Mammary epithelial cell (primary cell): ENCODE measurements around the gene FAM118B.

Source experiments
- EZH2 ChIP-seq: IDR thresholded peaks from 2 replicates; pipeline ENCODE4 v1.6.1; 2012; ENCODE audit warnings: low read length, inconsistent platforms, borderline replicate concordance
- TF ChIP-seq, protein P1 (sequence below), 2 donors: IDR thresholded peaks in 1 of 2; conservative IDR thresholded peaks in 1 of 2; 2 replicates each; pipeline ENCODE4 v1.5.1; 2011 to 2012; ENCODE audit warnings: inconsistent platforms in 2 of 2, low read length in 2 of 2, mild to moderate bottlenecking in 2 of 2, control low read depth in 1 of 2, low read depth in 1 of 2; ENCODE audit not compliant: insufficient read depth in 1 of 2; ENCODE audit errors: extremely low read depth in 1 of 2

DNA sequence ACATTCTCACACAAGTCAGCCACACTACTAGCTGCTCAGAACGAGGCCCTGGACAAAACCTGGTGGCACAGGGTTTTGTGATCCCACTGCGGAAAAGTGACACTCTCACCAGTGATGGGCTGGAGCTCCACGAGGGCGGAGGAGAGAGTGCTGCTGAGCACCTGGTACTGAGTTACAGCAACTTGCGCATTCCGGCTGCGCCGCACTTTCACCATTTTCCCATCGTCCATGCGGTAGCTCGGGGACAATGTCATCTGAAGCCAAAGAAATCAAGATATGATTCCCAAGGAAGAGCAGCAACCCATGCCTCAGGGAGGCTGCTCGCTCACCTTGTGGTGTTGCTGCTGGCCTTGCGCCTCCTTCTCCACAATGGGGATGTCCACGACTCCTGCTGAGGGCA, 6.2 kb upstream of the FAM118B start:
- TF ChIP-seq EZH2, result no peak
- TF ChIP-seq, protein P1, sequence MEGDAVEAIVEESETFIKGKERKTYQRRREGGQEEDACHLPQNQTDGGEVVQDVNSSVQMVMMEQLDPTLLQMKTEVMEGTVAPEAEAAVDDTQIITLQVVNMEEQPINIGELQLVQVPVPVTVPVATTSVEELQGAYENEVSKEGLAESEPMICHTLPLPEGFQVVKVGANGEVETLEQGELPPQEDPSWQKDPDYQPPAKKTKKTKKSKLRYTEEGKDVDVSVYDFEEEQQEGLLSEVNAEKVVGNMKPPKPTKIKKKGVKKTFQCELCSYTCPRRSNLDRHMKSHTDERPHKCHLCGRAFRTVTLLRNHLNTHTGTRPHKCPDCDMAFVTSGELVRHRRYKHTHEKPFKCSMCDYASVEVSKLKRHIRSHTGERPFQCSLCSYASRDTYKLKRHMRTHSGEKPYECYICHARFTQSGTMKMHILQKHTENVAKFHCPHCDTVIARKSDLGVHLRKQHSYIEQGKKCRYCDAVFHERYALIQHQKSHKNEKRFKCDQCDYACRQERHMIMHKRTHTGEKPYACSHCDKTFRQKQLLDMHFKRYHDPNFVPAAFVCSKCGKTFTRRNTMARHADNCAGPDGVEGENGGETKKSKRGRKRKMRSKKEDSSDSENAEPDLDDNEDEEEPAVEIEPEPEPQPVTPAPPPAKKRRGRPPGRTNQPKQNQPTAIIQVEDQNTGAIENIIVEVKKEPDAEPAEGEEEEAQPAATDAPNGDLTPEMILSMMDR (conservative IDR thresholded peaks at IDR 0.05 in 1 of 2, IDR thresholded peaks at IDR 0.05 in 1 of 2; ENCODE audit: extremely low read depth in 1 of 2, insufficient read depth in 1 of 2, low read depth in 1 of 2, low read length in 2 of 2), result no peak
